ENCODE measurements around the gene CCDC150.

- TF ChIP-seq CTCF (IDR thresholded peaks at IDR 0.05) (no peak), POLR2A (IDR thresholded peaks at IDR 0.05) (no peak), POLR2AphosphoS5 (IDR thresholded peaks at IDR 0.05) (no peak)
These were observed 72.1 kb downstream of the CCDC150 start for GRCh38 chr2:196711625-196712024.

Measured in upper lobe of left lung (tissue), 4 donors.